ENCODE data around the gene RC3H1.

DNA sequence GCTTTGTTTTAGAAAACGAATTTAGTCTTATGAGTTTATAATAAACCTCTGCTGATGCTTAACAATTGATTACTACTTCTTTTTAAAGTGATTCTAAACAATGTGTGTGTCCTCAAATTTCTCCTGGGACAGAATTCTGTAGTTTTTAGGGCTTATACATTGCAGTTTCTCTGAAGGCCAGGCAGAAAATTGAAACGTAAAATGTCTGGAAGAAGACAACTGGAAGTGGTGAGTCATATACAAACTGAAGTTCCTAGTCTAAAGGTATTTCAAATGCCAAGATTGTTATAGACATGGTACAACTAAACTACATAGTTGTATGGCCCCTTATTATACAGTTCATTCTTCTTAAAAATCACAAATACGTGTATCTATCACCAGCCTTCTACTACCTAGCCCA lies 30.5 kb upstream of the RC3H1 start:
- TF ChIP-seq POLR2AphosphoS5 (IDR thresholded peaks at IDR 0.05; ENCODE audit: insufficient read depth in 1 of 2, low read depth in 1 of 2): no peak
- TF ChIP-seq, protein P1, sequence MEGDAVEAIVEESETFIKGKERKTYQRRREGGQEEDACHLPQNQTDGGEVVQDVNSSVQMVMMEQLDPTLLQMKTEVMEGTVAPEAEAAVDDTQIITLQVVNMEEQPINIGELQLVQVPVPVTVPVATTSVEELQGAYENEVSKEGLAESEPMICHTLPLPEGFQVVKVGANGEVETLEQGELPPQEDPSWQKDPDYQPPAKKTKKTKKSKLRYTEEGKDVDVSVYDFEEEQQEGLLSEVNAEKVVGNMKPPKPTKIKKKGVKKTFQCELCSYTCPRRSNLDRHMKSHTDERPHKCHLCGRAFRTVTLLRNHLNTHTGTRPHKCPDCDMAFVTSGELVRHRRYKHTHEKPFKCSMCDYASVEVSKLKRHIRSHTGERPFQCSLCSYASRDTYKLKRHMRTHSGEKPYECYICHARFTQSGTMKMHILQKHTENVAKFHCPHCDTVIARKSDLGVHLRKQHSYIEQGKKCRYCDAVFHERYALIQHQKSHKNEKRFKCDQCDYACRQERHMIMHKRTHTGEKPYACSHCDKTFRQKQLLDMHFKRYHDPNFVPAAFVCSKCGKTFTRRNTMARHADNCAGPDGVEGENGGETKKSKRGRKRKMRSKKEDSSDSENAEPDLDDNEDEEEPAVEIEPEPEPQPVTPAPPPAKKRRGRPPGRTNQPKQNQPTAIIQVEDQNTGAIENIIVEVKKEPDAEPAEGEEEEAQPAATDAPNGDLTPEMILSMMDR (IDR thresholded peaks at IDR 0.05): no peak
- no peak for TF ChIP-seq POLR2A (IDR thresholded peaks at IDR 0.05)
